ENCODE data around the gene GRIN3B.

- no peak for TF ChIP-seq CTCF (IDR thresholded peaks at IDR 0.05)
- no peak for TF ChIP-seq JUN (IDR thresholded peaks at IDR 0.05)
- TF ChIP-seq ZSCAN20 (CRISPR knock-in tag; IDR thresholded peaks at IDR 0.05) = no peak
- TF ChIP-seq POLR2A (IDR thresholded peaks at IDR 0.05; ENCODE audit: low read length) = no peak
- TF ChIP-seq SREBF2 (IDR thresholded peaks at IDR 0.05) = no peak
- no peak for TF ChIP-seq MAX (IDR thresholded peaks at IDR 0.05)
Measured at GRCh38 chr19:1049800-1050199, 49.6 kb downstream of the GRIN3B start.

All from A549 (cell line).